Liver (tissue), 9 donors: Measurements from ENCODE around the gene LHPP. TPM values are rescaled to one million over a fixed set of nuclear protein-coding genes. Genes with fewer than 3 reads are reported as not detected.

ENCODE experiments used
- DNase-seq: peaks from one replicate; pipeline ENCODE4 v3.0.0-alpha.2; 2017; ENCODE audit warnings: low spot score
- H3K27ac ChIP-seq, 2 donors: one replicate each; pipeline ENCODE4 v1.7.0; 2013; ENCODE audit warnings: inconsistent platforms in 2 of 2, low read length in 2 of 2, control low read depth in 1 of 2, low read depth in 1 of 2, mild to moderate bottlenecking in 1 of 2
- H3K27me3 ChIP-seq, 4 donors: one replicate each; pipeline versions ENCODE4 v1.6.1 to v1.7.0; 2013; ENCODE audit warnings: low read length in 3 of 4, inconsistent platforms in 1 of 4, mild to moderate bottlenecking in 1 of 4, moderate library complexity in 1 of 4; ENCODE audit not compliant: control insufficient read depth in 4 of 4, insufficient read depth in 4 of 4
- H3K36me3 ChIP-seq, 4 donors: one replicate each; pipeline versions ENCODE4 v1.6.1 to v1.7.0; 2013; ENCODE audit warnings: low read length in 3 of 4, mild to moderate bottlenecking in 3 of 4, low read depth in 1 of 4, moderate library complexity in 1 of 4; ENCODE audit not compliant: control insufficient read depth in 4 of 4, insufficient read depth in 3 of 4
- H3K4me1 ChIP-seq, 4 donors: one replicate each; pipeline versions ENCODE4 v1.6.1 to v1.7.0; 2013; ENCODE audit warnings: low read length in 3 of 4, mild to moderate bottlenecking in 3 of 4, moderate library complexity in 1 of 4; ENCODE audit not compliant: control insufficient read depth in 4 of 4, insufficient read depth in 4 of 4
- H3K4me3 ChIP-seq, 3 donors: one replicate each; pipeline versions ENCODE4 v1.6.1 to v1.7.0; 2013; ENCODE audit warnings: low read length in 3 of 3, control low read depth in 1 of 3, low read depth in 1 of 3, mild to moderate bottlenecking in 1 of 3
- H3K9ac ChIP-seq, 2 donors: one replicate each; pipeline ENCODE4 v1.7.0; 2013; ENCODE audit warnings: low read length in 2 of 2, mild to moderate bottlenecking in 2 of 2, moderate library complexity in 2 of 2, control low read depth in 1 of 2, low read depth in 1 of 2
- H3K9me3 ChIP-seq, 4 donors: one replicate each; pipeline versions ENCODE4 v1.6.1 to v1.7.0; 2013; ENCODE audit warnings: low read length in 3 of 4; ENCODE audit not compliant: control insufficient read depth in 4 of 4
- ATF3 ChIP-seq: IDR thresholded peaks from 2 replicates; pipeline ENCODE4 v1.6.1; 2016; ENCODE audit warnings: antibody characterized with exemption
- CTCF ChIP-seq: fragments of 150-350 bp; IDR thresholded peaks from 2 replicates; pipeline ENCODE4 v1.5.1; 2017; ENCODE audit warnings: improper control_type of control experiment, low read depth, low read length; ENCODE audit not compliant: missing input control
- EGR1 ChIP-seq, 2 donors: IDR thresholded peaks; 2 replicates each; pipeline ENCODE4 v1.6.1; 2016 to 2018; ENCODE audit warnings: antibody characterized with exemption in 2 of 2, low read depth in 2 of 2
- FOXA1 ChIP-seq: IDR thresholded peaks from 2 replicates; pipeline ENCODE4 v1.6.1; 2016; ENCODE audit warnings: antibody characterized with exemption
- FOXA2 ChIP-seq: IDR thresholded peaks from 2 replicates; pipeline ENCODE4 v1.6.1; 2016; ENCODE audit warnings: antibody characterized with exemption
- GABPA ChIP-seq, 2 donors: IDR thresholded peaks in 1 of 2; conservative IDR thresholded peaks in 1 of 2; 2 replicates each; pipeline ENCODE4 v1.6.1; 2016; ENCODE audit warnings: antibody characterized with exemption in 2 of 2, mild to moderate bottlenecking in 1 of 2, moderate library complexity in 1 of 2
- HNF4A ChIP-seq, 2 donors: conservative IDR thresholded peaks; 2 replicates each; pipeline ENCODE4 v1.6.1; 2016; ENCODE audit warnings: antibody characterized with exemption in 2 of 2, mild to moderate bottlenecking in 2 of 2
- HNF4G ChIP-seq: IDR thresholded peaks from 2 replicates; pipeline ENCODE4 v1.6.1; 2016; ENCODE audit warnings: antibody characterized with exemption
- JUND ChIP-seq, 2 donors: IDR thresholded peaks; 2 replicates each; pipeline ENCODE4 v1.6.1; 2016; ENCODE audit warnings: antibody characterized with exemption in 2 of 2
- NR2F2 ChIP-seq: IDR thresholded peaks from 2 replicates; pipeline ENCODE4 v1.6.1; 2016; ENCODE audit warnings: antibody characterized with exemption
- RAD21 ChIP-seq, 2 donors: IDR thresholded peaks; 2 replicates each; pipeline ENCODE4 v1.6.1; 2016; ENCODE audit warnings: antibody characterized with exemption in 2 of 2, mild to moderate bottlenecking in 2 of 2
- REST ChIP-seq: IDR thresholded peaks from 2 replicates; pipeline ENCODE4 v1.6.1; 2016; ENCODE audit warnings: antibody characterized with exemption, mild to moderate bottlenecking
- RXRA ChIP-seq, 2 donors: IDR thresholded peaks; 2 replicates each; pipeline ENCODE4 v1.6.1; 2017 to 2018; ENCODE audit warnings: antibody characterized with exemption in 2 of 2, mild to moderate bottlenecking in 1 of 2
- SP1 ChIP-seq: IDR thresholded peaks from 2 replicates; pipeline ENCODE4 v1.6.1; 2018; ENCODE audit warnings: antibody characterized with exemption, mild to moderate bottlenecking
- TAF1 ChIP-seq: conservative IDR thresholded peaks from 2 replicates; pipeline ENCODE4 v1.6.1; 2016; ENCODE audit warnings: antibody characterized with exemption, mild to moderate bottlenecking
- YY1 ChIP-seq: IDR thresholded peaks from 2 replicates; pipeline ENCODE4 v1.6.1; 2016; ENCODE audit warnings: antibody characterized with exemption, mild to moderate bottlenecking
- ZBTB33 ChIP-seq: IDR thresholded peaks from 2 replicates; pipeline ENCODE4 v1.6.1; 2016; ENCODE audit warnings: antibody characterized with exemption
- WGBS: extraction: QIAGEN DNeasy Blood & Tissue Kit; methylation state at CpG from one replicate; pipeline ENCODE4 v1.1.7; 2013; 5-methylcytosine and 5-hydroxymethylcytosine counted together
- polyA plus RNA-seq, 2 donors: library from polyadenylated mRNA; stranded (reverse) in 1 of 2; unstranded in 1 of 2; fragments of 200-250 nt in 1 of 2; fragments of >200 nt in 1 of 2; fragmentation: Nextera tagmentation in 1 of 2; extraction: Ambion mirVana in 1 of 2; gene quantifications; one replicate each; pipeline versions ENCODE4 v1.2.1 to v1.2.3, GENCODE V29; 2013 to 2015
- total RNA-seq, 2 donors: library from RNA; depleted of rRNA; stranded (reverse); fragments of >200 nt; gene quantifications; one replicate each; pipeline ENCODE4 v1.2.3, GENCODE V29; 2014
- donor health status: healthy.
- donor health status: healthy.
- donor health status: healthy.
- donor health status: healthy.
- donor health status: healthy.

Gene LHPP
- total and polyA plus RNA-seq, 4 donors, result 15.9 to 39.9 (median 26.2) TPM

- Histone ChIP-seq H3K9me3 (no peaks in the 10 kb centered on the region), H3K27me3 (no peaks in the 10 kb centered on the region), H3K4me3 (no peak overlapping the region), H3K9ac (no peak overlapping the region), H3K36me3 (no peaks in the 10 kb centered on the region), H3K27ac (no peak overlapping the region), H3K4me1 (no peaks in the 10 kb centered on the region)
- no peak for DNase-seq
- TF ChIP-seq RXRA (IDR thresholded peaks at IDR 0.05), result no peak
- TF ChIP-seq RAD21 (IDR thresholded peaks at IDR 0.05), result no peak
- no peak for TF ChIP-seq YY1
- no peak for TF ChIP-seq JUND (IDR thresholded peaks at IDR 0.05)
- TF ChIP-seq HNF4G, result no peak
- TF ChIP-seq FOXA2, result no peak
- TF ChIP-seq REST, result no peak
- TF ChIP-seq GABPA (IDR thresholded peaks at IDR 0.05 in 1 of 2, conservative IDR thresholded peaks at IDR 0.05 in 1 of 2), result no peak
- TF ChIP-seq EGR1 (IDR thresholded peaks at IDR 0.05; ENCODE audit: low read depth in 2 of 2), result no peak
- no peak for TF ChIP-seq NR2F2
- no peak for TF ChIP-seq ATF3
- no peak for TF ChIP-seq CTCF
- no peak for TF ChIP-seq FOXA1
- no peak for TF ChIP-seq ZBTB33
- no peak for TF ChIP-seq SP1
- no peak for TF ChIP-seq TAF1
- no peak for TF ChIP-seq HNF4A (conservative IDR thresholded peaks at IDR 0.05)
- WGBS, result 89% methylated on average over 17 of the region's 17 CpGs
Measured at GRCh38 chr10:124534826-124535601, 73.4 kb downstream of the LHPP start.
